ENCODE measurements around the gene KCNIP3. TPM values are rescaled to one million over a fixed set of nuclear protein-coding genes. Genes with fewer than 3 reads are reported as not detected.

Gene KCNIP3
- total RNA-seq, 1 donor from 2014 or later = 7.3 TPM

GRCh38 chr2:95343429-95344214, 46.5 kb downstream of the KCNIP3 start:
- Mint-ChIP-seq H3K9me3 (ENCODE audit: unreplicated experiment) (peaks cover 6% of the 10 kb centered on the region), H3K36me3 (ENCODE audit: unreplicated experiment) (peaks cover 7% of the 10 kb centered on the region), H3K27me3 (ENCODE audit: unreplicated experiment) (peaks cover 15% of the 10 kb centered on the region), H3K4me3 (ENCODE audit: unreplicated experiment) (no peak overlapping the region), H3K4me1 (ENCODE audit: low read depth, unreplicated experiment) (no peaks in the 10 kb centered on the region), H3K27ac (ENCODE audit: unreplicated experiment) (no peak overlapping the region)
- DNase-seq = no peak
- TF ChIP-seq CTCF (IDR thresholded peaks at IDR 0.05; ENCODE audit: partially characterized antibody, unreplicated experiment) = no peak

GRCh38 chr2:95344215-95344583, 47.1 kb downstream of the KCNIP3 start:
- peaks cover 17% of the 10 kb centered on the region for H3K27me3 Mint-ChIP-seq (ENCODE audit: unreplicated experiment)
- DNase-seq = no peak

GRCh38 chr2:95344656-95345055, 47.5 kb downstream of the KCNIP3 start:
- H3K4me3 Mint-ChIP-seq (ENCODE audit: unreplicated experiment) = peak overlapping the region; percentile 5
- TF ChIP-seq CTCF (IDR thresholded peaks at IDR 0.05; ENCODE audit: partially characterized antibody, unreplicated experiment) = no peak
- peaks cover 7% of the 10 kb centered on the region for H3K36me3 Mint-ChIP-seq (ENCODE audit: unreplicated experiment)
- DNase-seq = no peak
- peaks cover 19% of the 10 kb centered on the region for H3K27me3 Mint-ChIP-seq (ENCODE audit: unreplicated experiment)
- peaks cover 8% of the 10 kb centered on the region for H3K9me3 Mint-ChIP-seq (ENCODE audit: unreplicated experiment)
- no peak overlapping the region for H3K27ac Mint-ChIP-seq (ENCODE audit: unreplicated experiment)
- no peaks in the 10 kb centered on the region for H3K4me1 Mint-ChIP-seq (ENCODE audit: low read depth, unreplicated experiment)

More at GRCh38 chr2:95344215-95344583, 47.1 kb downstream of the KCNIP3 start:
- H3K4me3 Mint-ChIP-seq (ENCODE audit: unreplicated experiment) = no peak overlapping the region
- peaks cover 7% of the 10 kb centered on the region for H3K36me3 Mint-ChIP-seq (ENCODE audit: unreplicated experiment)
- TF ChIP-seq CTCF (IDR thresholded peaks at IDR 0.05; ENCODE audit: partially characterized antibody, unreplicated experiment) = no peak
- no peaks in the 10 kb centered on the region for H3K4me1 Mint-ChIP-seq (ENCODE audit: low read depth, unreplicated experiment)
- H3K9me3 Mint-ChIP-seq (ENCODE audit: unreplicated experiment) = peaks cover 6% of the 10 kb centered on the region
- H3K27ac Mint-ChIP-seq (ENCODE audit: unreplicated experiment) = no peak overlapping the region

GRCh38 chr2:95345081-95345562, 48.0 kb downstream of the KCNIP3 start:
- Mint-ChIP-seq H3K4me1 (ENCODE audit: low read depth, unreplicated experiment) (no peaks in the 10 kb centered on the region), H3K36me3 (ENCODE audit: unreplicated experiment) (peaks cover 7% of the 10 kb centered on the region), H3K9me3 (ENCODE audit: unreplicated experiment) (peaks cover 8% of the 10 kb centered on the region), H3K27me3 (ENCODE audit: unreplicated experiment) (peaks cover 19% of the 10 kb centered on the region), H3K4me3 (ENCODE audit: unreplicated experiment) (peak overlapping the region; percentile 5), H3K27ac (ENCODE audit: unreplicated experiment) (no peak overlapping the region)
- TF ChIP-seq CTCF (IDR thresholded peaks at IDR 0.05; ENCODE audit: partially characterized antibody, unreplicated experiment) = no peak
- DNase-seq = no peak

DNA sequence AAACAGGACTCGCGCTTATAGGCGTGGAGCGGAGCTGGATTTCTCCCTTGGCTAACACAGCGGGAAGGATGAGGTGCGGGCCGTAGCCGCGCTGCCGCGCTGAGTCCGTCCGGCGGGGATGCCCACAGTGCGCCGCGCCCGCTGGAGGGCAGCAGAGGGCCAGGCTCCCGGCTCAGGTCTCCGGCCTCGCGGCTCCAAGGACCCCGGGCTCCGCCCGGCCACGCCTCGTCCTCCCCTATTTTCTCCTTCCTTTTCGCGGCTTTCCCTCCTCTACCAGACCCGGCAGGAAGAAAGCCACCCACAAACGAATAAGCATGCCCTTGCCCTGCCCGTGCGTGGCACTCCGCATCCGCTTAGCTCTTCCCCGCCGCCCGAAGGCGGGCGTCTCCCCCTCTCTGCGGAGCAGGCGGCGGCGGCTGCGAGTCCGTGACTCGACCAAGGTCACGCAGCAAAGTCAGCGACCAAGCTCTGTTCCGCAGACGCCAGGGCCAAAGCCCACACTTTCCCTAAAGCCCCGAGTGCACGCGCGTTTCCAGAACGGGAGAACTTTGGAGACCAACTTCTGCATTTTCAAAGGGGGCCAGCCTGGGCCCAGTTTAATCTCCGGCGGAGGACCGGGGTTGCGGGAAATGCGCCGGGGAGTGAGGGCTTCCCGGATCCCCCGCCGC, 48.5 kb downstream of the KCNIP3 start:
- peaks cover 7% of the 10 kb centered on the region for H3K36me3 Mint-ChIP-seq (ENCODE audit: unreplicated experiment)
- DNase-seq = peak; percentile 96
- H3K4me1 Mint-ChIP-seq (ENCODE audit: low read depth, unreplicated experiment) = no peaks in the 10 kb centered on the region
- H3K9me3 Mint-ChIP-seq (ENCODE audit: unreplicated experiment) = peaks cover 8% of the 10 kb centered on the region
- H3K4me3 Mint-ChIP-seq (ENCODE audit: unreplicated experiment) = peak overlapping the region; percentile 79
- peak; percentile 80 for TF ChIP-seq CTCF (IDR thresholded peaks at IDR 0.05; ENCODE audit: partially characterized antibody, unreplicated experiment)
- H3K27ac Mint-ChIP-seq (ENCODE audit: unreplicated experiment) = no peak overlapping the region
- peaks cover 19% of the 10 kb centered on the region for H3K27me3 Mint-ChIP-seq (ENCODE audit: unreplicated experiment)
